HG02623 (cell line): ENCODE data around the gene PARVA.

ENCODE experiments used
- ATAC-seq: cut with Tn5 transposase; IDR thresholded peaks from one replicate; pipeline ENCODE4 v1.9.1; 2021; ENCODE audit warnings: moderate library complexity; ENCODE audit not compliant: unreplicated experiment

The PARVA gene

DNA sequence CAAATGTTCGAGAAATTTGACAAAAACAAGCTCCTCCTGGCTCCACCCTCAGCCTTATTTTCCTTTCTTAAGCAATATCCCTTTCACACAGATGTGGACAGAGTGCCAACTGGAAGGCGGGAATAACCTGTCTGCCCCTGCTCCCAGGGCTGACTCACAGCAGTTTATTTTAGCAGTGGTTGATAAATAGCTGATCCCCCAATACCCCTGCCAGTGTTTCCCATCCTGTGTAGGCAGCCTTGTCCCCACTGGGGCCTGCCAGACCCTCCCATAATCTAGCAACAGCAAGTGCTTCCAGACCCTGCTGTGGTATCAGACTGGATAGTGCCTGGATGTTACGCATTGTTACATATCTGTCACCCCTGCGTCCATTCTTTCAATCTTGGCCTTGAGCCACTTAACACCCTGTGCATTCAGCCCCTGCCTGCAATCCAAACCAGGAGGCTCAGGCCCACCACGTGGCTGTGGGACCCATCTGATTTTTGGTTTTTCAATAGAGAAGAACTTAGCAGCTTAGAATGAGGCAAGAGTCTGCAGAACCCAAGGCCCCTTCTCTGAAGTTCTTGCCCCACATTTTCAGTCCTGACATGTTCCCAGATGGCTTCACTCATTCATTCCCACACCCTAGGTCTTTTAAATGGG is 53.7 kb downstream of the PARVA start:
- no peak for ATAC-seq

DNA sequence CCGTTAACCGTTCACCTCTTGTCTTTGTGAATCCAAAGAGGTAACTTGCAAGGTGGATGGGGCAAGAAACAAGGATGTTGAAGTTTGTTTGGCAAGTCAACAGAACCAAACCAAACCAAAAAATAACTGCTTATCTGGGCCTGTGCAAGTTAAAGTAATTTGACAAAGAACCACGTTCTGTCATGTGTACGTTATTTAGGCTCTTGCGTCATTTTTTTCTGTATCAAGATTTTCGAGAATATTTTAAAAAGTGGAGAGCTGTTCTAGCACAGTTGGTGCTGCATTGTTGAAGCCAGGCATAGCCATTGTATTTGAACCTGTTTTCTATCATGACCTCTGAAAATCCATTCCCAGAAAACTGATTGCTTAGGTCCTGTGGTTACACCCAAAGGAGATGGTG is 55.1 kb downstream of the PARVA start:
- no peak for ATAC-seq

DNA sequence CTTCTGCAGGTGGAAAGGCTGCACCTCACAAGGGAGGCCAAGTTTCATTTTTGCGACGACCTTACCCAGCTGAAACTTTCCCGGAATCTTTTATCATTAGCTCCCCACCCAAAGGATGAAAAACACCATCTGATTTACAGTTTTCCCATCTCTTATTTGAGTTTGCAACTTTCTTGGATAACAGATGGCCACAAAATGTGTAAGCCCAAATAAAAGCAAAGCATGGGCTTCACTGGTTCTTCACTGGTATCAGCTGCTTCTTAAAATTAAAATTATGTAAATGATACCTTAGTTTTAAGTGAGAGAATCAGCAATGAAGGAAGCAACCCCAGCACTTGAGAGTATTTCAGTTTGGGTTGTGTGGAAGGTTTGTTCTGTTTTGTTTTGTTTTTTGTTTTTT is 55.8 kb downstream of the PARVA start:
- no peak for ATAC-seq

DNA sequence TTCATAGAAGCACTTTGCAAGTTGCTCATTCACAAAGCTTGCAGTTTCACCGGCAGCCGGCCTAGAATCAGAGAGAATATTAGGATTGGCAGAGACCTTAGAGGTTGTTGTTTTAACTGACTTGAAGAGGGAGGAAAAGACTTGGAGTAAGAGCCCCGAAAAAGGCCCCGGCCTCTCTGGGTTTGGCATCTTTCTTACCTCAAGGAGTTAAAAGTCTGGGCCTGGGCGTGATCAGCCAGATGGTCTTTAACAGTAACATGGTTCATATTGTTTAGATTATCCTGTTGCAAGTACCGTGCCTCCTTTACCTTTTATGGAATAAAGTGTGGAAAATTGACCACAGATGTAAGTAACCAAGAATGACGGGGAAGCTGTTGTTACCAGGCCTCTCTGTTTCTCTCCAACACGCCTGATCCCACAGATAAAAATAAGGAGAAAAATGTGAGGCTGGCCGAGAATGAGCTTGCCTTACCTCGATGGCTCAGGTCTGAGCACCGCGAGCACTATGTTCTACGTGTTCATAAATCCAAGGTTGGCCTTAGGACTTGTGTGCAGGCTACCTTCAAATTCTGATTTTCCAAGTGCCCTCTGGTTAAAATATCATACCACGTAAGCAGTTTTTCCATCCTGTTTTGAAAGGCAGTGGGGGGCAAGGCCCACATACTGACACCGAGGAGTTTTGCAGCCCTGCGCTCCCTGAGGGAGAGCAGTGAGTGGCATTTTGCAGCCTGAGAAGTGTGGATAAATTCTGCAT is 56.4 kb downstream of the PARVA start:
- ATAC-seq: no peak

DNA sequence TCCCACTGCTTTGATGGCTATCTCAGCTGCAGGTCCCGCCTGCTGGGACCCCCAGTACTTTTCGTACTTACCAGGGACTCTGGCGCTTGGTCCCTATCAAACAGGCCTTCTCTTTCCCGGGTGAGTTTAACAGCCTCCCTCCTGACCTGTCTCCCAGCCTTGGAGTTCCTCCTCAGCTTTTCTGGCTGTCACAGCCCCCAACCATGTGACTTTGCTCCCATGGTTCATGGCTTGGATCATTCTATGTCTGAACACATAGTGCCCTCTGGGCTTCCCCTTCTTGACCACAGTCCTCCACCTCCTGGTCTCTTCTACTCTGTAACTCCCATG is 56.9 kb downstream of the PARVA start:
- no peak for ATAC-seq

DNA sequence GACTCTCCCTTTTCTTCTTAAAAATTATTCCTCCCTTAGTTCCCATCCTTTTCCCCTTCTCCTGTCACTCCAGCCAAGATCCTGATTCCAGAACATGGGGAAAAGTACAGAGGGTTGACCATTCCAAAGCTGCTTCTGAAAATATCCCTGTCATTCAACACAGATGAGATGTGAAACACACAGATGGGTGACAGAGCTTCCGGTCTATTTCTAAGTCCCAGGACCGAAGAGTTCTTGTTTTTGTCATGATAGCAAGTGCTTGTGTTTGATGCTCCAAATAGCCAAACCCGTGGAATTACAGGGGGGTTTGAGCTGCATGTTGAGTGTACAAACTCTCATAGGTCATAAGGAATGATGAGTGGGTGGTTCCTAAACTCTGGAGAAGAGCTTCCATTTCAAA is 57.9 kb downstream of the PARVA start:
- ATAC-seq: no peak

DNA sequence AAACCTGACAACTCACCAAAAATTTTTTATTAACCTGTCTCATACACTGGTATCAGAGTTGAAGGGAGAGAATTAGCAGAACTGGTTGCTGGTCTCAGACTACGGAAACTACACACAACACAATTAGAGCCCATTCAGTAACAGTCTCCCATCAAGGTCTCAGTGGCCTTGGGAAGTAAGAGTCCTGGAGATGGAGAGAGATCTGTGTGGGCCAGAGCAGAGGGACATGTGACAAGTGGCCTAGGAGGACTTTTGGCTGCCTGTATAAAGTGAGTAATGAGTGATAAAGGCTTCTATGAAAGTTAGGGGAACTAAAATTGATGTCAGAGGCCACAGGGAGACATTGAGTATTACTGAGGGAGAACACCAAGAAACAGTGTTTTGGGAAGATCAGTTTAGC is 58.9 kb downstream of the PARVA start:
- no peak for ATAC-seq

DNA sequence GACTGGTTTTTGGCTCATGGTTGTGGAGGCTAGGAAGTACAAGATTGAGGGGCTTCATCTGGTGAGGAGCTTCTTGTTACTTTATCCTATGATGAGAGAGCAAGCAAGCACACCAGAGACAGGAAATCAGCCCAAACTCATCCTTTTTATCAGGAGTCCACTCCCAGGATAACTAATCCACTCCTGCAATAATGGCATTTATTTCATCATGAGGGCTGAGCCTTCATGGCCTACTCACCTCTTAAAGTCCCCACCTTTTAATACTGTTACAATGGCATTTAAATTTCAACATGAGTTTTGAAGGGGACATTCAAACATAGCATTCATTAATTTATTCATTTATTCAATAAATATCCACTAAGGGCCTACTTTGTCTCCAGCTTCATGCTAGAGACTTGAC is 60.9 kb downstream of the PARVA start:
- ATAC-seq: no peak

DNA sequence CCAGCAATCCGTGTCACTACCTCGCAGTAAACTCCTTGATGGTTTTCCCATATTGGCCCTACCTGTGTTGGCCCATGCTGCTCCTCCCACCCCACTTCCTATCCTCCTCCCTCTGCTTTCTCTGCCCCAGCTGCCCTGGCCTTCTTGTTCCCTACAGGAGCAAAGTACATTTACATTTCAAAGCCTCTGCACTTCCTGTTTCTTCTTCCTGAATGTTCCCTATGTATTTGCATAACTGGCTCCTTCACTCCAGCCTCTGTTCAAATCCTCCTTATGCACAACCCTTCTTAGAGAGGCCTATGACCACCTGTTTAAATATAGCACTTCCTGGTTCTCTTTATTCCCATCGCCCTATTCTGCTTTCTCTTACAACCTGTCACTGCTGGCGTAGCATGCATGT is 62.2 kb downstream of the PARVA start:
- no peak for ATAC-seq

DNA sequence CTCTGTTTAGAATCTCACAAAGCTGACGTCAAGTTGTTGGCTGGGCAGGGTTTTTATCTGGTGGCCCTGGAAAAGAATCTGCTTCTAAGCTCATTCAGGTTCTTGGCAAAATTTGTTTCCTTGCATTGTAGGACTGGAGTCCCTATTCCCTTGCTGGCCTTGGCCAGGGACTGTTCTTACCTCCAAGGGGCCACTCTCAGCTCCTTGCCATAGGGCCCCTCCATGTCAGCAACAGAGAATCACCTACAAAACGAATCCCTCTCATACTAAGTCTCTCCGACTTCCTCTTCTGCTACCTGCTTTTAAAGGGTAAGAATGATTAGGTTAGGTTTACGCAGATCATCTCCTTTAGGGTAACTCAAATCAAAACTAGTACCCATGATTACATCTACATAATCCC is 63.2 kb downstream of the PARVA start:
- no peak for ATAC-seq

DNA sequence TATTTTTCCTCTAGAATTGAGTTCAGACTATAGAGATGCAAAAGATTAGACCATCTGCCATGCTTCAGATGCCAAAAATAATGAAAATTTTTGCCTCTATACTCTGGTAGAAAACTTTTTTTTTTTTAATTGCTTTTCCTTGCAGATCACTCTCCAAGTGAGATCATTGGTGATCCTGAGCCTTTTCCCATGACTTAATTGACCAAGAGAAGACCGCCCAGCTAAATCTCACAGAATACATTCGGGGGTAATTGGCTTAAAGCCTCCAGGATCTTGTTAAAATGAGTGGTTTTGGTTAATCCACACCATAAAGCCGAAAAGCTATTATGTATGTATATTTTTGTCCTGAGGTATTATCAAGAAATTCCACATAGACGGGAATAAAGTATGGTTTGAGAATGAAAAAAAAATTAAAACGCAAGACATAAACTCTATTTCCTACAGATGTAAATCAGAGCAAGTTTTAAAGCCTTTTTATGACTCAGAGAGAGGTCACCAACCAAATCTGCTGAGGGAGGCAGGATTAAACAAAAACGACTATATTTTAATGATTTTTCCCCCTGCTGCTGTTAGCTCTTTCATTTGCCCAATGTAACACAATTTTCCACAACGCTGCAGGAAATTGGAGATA is 64.0 kb downstream of the PARVA start:
- ATAC-seq: no peak

DNA sequence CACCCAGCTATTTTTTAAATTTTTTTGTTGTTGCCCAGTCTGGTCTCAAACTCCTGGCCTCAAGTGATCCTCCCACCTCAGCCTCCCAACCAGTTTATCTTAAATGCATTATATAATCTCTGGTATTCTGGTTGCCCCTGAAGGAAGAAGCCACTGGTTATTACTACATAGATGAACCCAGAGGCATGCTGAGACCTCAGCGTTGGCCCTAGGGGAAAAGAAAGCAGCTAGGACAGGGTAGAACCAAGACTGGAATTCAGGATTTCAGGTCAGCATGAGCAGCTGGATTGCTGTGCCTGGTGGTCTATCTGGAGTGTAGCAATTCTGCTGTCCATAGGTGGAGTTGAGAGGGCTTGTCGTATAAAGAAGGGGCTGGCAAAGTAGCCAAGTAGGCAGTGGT is 67.2 kb downstream of the PARVA start:
- no peak for ATAC-seq

DNA sequence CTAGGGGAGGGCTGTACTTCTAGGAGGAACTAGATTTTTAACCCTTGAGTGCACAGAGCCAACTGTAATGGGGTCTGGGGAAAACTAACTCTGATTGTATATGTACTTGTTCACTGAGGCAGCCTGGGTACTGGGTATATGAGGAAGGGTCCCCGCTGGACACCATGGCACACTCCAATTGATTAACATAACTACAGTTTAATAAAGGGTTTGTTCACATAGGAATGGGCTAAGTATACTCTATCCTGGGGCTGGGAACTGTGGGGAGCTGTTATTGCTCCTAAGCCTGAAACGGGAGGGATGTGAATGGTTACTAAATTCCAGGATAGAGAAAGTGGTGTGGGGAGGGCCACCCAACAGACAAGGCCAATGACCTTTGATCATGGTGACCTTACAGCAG is 67.6 kb downstream of the PARVA start:
- ATAC-seq: no peak

DNA sequence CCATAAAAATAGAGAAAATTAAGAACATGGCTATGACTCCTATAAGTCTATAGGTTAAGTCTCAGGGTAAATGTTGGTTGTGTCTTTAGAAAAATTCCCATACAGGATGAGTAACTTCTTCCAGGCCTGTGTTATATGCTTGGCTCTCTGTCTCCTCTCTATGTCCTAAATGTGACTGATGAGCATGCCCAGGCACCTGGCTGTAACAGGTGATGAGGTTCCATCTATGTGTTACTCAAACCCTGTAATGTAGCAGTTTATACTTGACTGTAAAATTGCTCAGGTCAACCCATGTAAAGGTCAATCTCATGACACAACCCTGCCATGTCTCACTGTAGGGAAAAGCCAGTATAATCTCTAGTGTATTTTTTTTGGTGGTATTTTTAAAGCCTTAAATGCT is 69.5 kb downstream of the PARVA start:
- ATAC-seq: no peak

DNA sequence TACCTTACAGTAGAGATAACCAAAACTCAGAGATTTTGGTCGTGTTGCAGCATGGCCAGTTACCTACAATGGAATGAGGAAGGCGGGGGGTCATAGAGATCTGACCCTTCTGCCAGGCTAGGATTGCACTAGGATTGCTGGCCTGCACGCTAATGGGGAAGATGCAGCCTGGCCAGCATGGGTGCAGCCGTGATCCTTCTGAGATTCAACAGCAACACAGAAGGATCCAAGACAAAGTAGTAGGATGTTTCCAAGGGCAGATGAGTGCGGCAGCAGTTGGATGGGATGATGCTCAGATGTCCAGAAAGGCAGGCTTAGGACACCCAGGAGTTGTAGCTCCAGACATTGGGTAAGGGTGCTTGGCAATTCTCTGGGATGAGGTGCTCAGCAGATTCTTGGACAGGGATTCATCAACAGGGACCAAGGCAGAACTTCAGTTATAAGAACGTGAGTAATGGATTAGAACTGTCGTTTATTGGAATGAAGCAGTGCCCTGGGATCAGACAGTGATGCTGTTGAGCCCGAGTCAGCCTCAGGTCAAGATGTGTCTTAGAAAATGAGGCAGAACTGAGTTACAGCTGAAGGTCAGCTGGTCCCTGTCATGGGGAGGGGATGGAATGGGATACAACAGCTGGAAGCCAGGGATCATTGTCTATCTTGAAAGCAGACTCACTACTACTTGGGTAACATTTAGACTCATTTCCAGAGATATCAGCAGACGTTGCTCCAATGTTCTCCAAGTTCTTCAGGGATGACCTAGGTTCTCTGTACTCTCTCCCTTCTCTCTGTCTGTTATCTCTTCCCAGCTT is 71.0 kb downstream of the PARVA start:
- ATAC-seq: no peak

DNA sequence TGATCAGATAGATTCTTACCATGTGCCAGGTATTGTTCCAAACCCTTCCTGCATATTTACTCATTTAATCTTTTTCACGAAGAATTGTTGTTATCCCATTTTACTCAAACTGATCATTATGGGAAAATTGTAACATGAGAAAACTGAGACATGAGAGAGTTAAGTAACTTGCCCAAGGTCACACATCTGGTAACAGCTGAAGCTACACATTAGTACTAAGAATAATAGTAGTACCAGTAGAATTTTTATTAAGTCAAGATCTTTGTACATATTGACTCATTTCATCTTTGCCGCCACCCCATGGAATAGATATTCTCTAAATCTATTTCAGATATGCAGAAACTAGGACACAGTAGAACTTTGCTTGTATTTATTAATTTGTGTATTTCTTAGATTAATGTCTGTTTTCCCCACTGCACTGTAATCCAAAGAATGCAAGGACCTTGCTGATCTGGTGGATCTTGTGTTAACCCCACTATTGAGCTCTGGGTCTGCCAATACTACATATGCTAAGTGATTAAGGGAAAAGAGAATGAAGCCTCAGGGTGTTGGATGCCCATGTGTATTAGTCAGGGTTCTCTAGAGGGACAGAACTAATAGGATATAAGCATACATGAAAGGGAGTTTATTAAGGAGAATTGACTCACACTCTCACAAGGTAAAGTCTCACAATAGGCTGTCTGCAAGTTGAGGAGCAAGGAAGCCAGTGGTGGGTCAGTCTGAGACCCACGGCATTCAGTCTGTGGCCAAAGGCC is 72.8 kb downstream of the PARVA start:
- ATAC-seq: no peak

DNA sequence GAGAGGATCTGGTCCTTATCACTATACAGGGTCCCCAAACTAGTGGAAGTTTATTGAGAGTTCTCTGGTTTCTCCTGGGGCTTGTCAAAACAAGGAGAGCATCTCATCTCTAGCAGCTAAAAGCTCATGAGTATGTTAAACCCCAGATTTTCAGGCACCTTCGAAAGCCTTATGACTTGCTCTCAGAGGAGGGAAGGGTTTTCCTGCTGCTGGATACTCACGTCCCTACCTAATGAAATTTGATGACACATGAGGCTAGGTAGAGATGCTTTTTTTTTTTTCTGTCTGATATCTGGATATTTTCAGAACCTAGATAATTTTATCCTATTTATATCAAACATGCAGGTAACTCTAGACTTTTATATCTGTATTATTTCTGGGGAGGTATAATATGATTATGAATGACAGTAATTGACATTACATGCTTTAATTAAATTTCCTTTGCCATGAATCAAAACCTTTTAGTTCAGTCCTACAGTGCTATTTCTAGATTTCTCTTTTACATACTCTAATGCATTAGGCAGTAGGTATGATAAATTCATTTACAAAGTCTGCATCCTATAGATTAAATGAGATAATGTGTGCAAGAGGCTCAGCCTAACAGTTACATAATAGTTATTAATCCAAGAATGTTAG is 73.9 kb downstream of the PARVA start:
- ATAC-seq: no peak

DNA sequence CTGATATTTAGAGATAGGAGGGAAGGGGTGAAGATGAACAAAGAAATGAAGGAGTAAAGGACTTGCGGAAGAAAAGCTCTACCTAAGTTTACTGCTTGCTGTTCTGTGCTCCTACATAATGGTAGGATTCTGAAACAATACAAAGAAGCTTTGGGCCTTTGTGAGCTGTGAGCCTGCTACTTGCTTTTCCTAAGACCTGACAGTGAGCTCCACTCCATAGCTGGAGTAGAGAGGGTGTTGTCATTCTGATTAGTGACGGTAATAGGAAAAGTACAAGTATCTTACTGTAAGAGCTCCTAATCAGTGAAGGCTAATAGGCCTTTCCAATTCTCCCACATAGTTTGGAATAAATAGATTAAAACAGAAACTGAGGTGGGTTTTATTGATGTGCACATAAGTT is 75.9 kb downstream of the PARVA start:
- no peak for ATAC-seq

DNA sequence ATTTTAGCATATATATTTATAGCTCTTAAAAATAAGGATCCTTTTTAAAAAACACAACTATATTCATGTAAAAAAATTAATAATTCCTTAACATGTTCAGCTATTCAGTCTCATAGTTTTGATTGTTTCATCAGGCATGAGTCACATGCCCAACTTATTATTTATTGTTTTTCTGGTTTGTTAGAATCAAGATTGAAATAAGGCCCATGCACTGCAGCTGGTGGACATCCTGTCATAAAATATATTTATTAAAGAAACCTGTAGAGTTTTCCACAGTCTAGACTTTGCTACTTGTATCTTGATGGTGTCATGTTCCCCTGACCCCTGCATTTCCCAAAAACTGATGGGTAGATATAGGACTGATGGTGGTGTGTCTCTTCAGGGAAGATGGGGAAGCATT is 77.4 kb downstream of the PARVA start:
- ATAC-seq: no peak

DNA sequence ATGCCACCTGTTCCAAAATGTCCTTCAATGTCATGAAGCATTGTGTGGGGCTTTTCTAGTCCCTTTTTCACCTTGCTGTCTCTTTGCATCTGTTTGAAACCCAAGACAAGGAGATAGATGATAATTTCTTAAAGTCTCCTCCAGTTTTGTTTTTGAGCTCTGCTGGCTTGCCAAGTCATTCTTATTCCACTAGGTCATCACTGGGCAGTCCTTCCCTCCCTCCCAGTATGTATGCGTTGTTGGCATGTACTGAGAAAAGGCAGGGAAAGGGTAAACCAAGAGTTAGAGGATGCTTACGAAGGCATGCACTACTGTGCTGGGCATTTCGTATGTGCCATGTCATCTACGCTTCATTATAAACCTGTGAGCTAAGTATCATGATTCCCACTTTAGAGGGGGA is 78.6 kb downstream of the PARVA start:
- no peak for ATAC-seq
